HTR-8/SVneo (cell line): ENCODE results near the gene DHFR.
A peak's percentile ranks its signal among the peaks of the same experiment; 100 is the strongest.

ENCODE experiments used
- DNase-seq: peaks from one replicate; pipeline ENCODE4 v3.0.0; 2011; ENCODE audit warnings: low spot score, mixed read lengths; ENCODE audit not compliant: insufficient read length
- FAIRE-seq: peaks from 2 replicates; lab custom pipeline; 2011; peaks lifted over from hg19 to GRCh38; lab: Jason Lieb, UNC

Gene DHFR

GRCh38 chr5:80656425-80656824 lies 1.6 kb upstream of the DHFR start:
- FAIRE-seq, result no peak

DNA sequence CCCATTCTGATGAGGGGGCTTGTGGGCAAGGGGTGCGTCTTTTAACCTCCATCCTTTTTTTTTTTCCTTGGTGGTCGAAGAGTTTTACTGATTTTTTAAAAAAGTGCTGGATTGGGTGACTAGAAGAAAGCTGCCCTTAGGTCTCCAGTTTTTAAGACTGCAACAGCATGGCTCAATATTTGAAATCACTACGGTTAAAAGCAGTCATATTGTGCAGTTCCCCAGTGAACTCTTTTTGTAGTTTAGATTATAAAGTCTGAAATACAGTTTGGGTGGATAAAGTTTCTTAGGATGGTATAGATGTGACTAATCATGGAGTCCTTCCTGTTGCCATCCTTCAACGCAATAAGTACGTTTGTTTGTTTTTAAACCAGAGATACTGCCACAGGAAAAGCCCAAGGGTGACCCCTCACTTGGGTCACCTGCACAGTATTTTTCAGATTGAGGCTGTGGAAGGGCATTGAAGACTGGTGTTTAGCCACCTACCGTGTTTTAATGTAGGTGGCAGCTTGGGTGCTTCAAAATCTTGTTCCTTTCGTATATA lies 520 bp upstream of the DHFR start:
- FAIRE-seq (no peak), DNase-seq (no peak)

More at GRCh38 chr5:80656425-80656824, 1.6 kb upstream of the DHFR start:
- DNase-seq, result no peak

DNA sequence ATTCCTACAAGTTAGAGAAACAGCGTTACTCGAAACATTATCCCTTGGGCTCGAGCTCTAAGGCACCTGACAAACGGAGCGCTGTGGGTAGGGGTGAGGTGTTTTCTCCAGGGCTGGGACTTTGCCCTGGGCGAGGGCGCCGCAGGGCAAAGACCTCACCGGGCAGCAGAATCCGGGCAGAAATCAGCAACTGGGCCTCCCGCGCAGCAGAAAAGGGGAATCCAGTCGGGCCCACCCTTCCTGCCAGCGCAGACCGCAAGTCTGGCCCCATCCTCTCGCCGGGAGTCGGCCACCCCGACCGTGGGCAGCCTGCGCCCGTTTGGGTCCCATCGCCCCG lies 761 bp downstream of the DHFR start:
- DNase-seq, result peak; percentile 24
- no peak for FAIRE-seq

DNA sequence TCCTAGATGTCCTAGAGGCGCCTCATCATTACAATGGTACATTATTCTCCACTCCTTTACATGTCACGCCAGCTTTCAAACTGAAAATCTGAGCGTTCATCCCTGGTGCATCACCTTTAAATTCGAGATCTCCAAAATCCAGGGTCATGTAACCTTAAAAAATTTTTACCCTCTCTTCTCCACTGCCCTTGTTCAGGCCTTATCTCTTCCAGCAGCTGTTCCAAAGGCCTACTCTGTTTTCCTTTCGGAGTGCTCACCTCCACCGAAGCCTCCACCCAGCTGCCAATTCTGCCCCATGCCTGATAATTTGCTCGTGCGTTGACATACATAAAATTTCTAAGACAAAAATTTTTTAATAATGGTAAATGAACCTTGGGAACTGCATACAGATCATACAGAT lies 1.3 kb downstream of the DHFR start:
- no peak for FAIRE-seq
- DNase-seq, result no peak

- FAIRE-seq (no peak), DNase-seq (no peak)
Observed at GRCh38 chr5:80646926-80647325, 7.9 kb downstream of the DHFR start.

GRCh38 chr5:80644900-80645299 lies 9.9 kb downstream of the DHFR start:
- no peak for FAIRE-seq
- DNase-seq, result no peak

GRCh38 chr5:80641353-80641752 lies 13.4 kb downstream of the DHFR start:
- FAIRE-seq (no peak), DNase-seq (no peak)

GRCh38 chr5:80634193-80634592 lies 20.6 kb downstream of the DHFR start:
- DNase-seq (no peak), FAIRE-seq (no peak)

DNA sequence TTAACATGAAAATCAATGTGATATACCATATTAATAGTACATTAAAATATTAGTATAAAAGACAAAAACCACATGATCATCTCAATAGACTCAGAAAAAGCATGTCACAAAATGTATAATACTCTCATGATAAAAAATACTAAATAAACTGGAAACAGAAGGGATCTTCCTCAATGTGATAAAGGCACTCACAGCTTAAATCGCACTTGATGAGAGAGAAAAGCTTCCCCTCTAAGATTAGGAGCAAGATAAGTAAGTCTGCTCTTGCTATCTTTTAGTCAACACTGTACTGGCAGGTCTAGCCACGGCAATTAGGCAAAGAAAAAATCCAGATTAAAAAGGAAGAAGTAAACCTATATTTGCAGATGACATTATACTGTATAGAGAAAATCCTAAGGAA lies 22.1 kb downstream of the DHFR start:
- no peak for FAIRE-seq
- no peak for DNase-seq

- DNase-seq, result no peak
- no peak for FAIRE-seq
Observed at GRCh38 chr5:80631278-80632259, 23.2 kb downstream of the DHFR start.

GRCh38 chr5:80629281-80629680 lies 25.5 kb downstream of the DHFR start:
- DNase-seq, result no peak
- FAIRE-seq, result no peak

DNA sequence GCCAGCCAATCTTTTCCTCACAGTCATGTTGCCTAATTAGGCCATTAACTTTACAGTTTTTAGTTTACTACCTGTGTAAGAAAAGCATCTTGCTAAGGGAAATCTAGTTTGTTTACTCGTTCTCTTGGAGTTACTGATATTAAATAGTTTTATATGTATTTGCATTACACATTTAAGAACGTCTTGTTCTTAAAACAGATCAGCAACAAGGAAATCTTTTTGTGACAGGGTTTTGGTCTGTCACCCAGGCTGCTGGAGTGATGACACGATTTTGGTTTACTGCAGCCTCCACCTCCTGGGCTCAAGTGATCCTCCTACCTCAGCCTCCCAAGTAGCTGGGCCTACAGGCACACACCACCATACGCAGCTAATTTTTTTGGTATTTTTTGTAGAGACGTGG lies 29.6 kb downstream of the DHFR start:
- DNase-seq (no peak), FAIRE-seq (no peak)

DNA sequence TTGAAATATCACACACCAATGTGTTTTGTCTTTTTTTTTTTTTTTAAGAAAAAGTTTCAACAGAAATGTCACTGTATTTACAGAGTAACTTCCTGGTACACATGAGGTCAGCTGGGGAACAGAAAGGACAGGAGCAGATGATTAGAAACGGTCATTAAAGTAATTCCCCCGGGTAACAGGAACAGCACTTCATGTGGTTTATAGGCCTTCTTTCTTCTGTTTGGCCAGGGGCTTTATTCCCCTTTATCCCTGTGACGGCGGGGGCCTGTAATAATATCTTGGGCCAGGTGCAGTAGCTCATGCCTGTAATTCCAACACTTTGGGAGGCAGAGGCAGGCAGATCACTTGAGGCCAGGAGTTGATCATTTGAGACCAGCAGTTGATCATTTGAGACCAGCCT lies 30.8 kb downstream of the DHFR start:
- DNase-seq (no peak), FAIRE-seq (no peak)

DNA sequence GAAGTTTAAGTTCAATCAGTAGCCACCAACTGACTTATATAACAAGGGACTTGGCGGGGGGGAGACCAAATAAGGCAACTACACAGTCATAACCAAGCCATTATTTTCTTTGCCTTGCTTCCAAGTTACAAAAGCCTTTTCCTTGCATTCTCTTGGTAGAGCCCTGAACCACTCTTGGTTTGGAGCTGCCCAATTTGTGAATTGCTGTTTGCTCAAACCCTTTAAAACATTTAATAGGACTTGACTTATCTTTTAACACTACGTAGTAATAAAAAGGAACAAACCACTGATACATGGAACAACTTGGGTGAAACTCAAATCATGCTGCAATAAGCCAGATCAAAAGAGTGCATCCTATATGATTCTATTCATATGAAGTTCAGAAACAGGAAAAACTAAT lies 32.0 kb downstream of the DHFR start:
- no peak for DNase-seq
- no peak for FAIRE-seq

DNA sequence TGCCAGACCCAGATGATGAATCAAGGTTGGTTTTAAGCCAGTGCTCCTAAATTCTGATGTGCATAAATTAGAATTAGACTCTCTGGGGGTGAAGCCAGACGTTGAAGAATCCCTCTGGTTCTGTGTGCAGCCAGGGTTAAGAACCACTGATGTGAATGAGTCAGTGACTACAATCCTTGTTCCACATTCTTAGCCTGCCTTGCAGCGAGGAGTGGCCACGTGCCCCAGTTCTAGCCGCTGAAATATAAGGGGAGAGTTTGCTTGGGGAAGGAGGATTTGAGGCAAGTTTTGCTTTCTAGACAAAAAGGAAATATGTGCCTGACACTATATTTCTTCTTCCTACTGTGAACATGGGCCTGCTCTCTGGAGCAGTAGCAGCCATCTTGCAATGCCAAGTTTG lies 34.6 kb downstream of the DHFR start:
- peak; percentile 26 for FAIRE-seq
- DNase-seq, result no peak

DNA sequence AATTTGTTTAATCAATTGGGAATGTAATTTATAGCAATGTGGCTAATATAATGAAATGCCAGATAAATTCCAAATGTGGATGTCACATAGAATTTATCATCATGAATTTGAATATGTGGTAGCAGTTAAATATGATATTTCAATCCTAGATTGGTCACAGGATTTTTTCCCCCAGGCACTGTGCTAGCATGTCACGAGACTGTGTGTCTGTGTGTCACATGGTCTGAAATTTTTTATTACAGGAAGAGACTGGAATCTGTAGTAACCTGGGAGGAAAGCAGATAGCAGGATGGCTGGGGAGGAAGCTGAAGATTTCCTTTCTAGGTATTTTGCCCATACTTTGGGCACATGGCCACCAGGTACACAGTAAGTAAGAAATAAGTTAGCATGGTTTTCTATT lies 35.7 kb downstream of the DHFR start:
- no peak for FAIRE-seq
- DNase-seq, result no peak

GRCh38 chr5:80618438-80618837 lies 36.3 kb downstream of the DHFR start:
- DNase-seq, result no peak
- FAIRE-seq, result no peak

GRCh38 chr5:80615266-80615914 lies 39.4 kb downstream of the DHFR start:
- no peak for DNase-seq

DNA sequence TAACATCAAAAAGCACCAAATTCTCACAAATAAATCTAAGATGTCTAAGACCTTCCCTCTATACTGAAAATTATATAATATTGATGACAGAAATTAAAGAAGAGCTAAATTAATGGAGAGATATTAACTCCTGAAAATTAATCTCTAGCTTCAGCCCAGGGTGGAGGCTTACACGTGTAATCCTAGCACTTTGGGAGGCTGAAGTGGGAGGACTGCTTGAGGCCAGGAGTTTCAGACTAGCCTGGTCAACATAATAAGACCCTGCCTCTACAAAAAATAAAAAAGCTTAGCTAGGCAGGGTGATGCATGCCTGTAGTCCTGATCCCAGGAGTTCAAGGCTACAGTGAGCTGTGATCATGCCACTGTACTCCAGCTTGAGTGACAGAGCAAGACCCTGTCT lies 45.1 kb downstream of the DHFR start:
- DNase-seq, result no peak
- no peak for FAIRE-seq

More at GRCh38 chr5:80615266-80615914, 39.4 kb downstream of the DHFR start:
- no peak for FAIRE-seq

DNA sequence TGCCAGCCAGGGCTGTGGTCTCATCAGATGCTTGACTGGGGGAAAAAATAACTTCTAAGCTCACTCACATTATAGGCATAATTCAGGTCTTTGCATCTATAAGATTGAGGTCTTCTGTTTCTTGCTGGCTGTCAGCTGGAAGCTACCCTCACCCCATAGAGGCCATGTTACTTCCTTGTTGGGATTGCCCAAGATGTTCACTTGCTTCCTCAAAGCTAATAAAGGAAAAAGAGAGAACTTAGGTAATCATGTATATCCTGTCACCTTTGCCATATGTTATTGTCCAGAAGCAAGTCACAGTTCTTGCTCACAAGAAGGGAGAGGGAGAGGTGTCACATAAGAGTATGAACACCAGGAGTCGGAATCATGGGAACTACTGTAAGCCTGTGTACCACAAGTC lies 46.1 kb downstream of the DHFR start:
- DNase-seq (no peak), FAIRE-seq (no peak)

GRCh38 chr5:80607832-80608231 lies 47.0 kb downstream of the DHFR start:
- no peak for DNase-seq
- FAIRE-seq, result no peak
